Esophagus squamous epithelium (tissue), 4 donors: ENCODE results near the gene TUT4.

Source experiments
- POLR2A ChIP-seq, 4 donors: fragments of 450-650 bp; IDR thresholded peaks; one replicate each; pipeline ENCODE4 v1.6.1; 2017; ENCODE audit warnings: antibody characterized with exemption in 4 of 4, mild to moderate bottlenecking in 4 of 4, moderate library complexity in 3 of 4
- TF ChIP-seq, protein P1 (sequence below), 6 experiments: fragments of 450-650 bp in 4 of 6; fragments of 200-600 bp in 2 of 6; sonication (generic) in 2 of 6; IDR thresholded peaks; one replicate each; pipeline ENCODE4 v1.5.1; 2016 to 2019; ENCODE audit warnings: antibody characterized with exemption in 6 of 6, mild to moderate bottlenecking in 4 of 6, moderate library complexity in 4 of 6

DNA sequence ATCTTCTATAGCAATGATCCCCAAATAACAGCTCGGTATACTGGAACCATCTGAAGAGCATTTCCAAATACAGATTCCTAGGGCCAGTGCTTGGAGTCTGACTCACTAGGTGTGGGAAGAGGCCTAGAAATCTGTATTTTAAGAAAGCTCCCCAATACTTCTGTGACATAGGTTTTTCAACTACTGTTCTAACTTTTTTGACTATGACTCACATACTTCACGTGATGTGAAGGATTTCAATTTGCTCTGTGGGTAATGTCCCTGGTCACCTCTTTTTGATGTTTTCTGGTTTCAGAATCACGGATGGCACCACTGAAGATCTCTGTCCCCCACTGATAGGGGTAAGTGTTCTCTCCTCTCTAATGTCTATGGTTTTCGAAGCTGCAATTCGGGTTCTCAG lies 159.7 kb downstream of the TUT4 start:
- TF ChIP-seq POLR2A (IDR thresholded peaks at IDR 0.05), result no peak
- TF ChIP-seq, protein P1, sequence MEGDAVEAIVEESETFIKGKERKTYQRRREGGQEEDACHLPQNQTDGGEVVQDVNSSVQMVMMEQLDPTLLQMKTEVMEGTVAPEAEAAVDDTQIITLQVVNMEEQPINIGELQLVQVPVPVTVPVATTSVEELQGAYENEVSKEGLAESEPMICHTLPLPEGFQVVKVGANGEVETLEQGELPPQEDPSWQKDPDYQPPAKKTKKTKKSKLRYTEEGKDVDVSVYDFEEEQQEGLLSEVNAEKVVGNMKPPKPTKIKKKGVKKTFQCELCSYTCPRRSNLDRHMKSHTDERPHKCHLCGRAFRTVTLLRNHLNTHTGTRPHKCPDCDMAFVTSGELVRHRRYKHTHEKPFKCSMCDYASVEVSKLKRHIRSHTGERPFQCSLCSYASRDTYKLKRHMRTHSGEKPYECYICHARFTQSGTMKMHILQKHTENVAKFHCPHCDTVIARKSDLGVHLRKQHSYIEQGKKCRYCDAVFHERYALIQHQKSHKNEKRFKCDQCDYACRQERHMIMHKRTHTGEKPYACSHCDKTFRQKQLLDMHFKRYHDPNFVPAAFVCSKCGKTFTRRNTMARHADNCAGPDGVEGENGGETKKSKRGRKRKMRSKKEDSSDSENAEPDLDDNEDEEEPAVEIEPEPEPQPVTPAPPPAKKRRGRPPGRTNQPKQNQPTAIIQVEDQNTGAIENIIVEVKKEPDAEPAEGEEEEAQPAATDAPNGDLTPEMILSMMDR (IDR thresholded peaks at IDR 0.05), result no peak
